CD4-positive, alpha-beta T cell treated with Interleukin-21 for 1 hour (primary cell): ENCODE measurements around the gene YIPF5.

Source experiments
- DNase-seq: peaks from one replicate; pipeline ENCODE4 v3.0.0-alpha.2; 2020

Gene YIPF5

GRCh38 chr5:144121577-144121976 is 48.9 kb downstream of the YIPF5 start:
- DNase-seq = no peak

- no peak for DNase-seq
Observed at GRCh38 chr5:144120661-144121180, 49.7 kb downstream of the YIPF5 start.

- no peak for DNase-seq
Observed at GRCh38 chr5:144117412-144117811, 53.0 kb downstream of the YIPF5 start.

- no peak for DNase-seq
Observed at GRCh38 chr5:144114571-144114970, 55.9 kb downstream of the YIPF5 start.
